Naive thymus-derived CD4-positive, alpha-beta T cell (primary cell): ENCODE data around the gene VANGL1. TPM values are rescaled to one million over a fixed set of nuclear protein-coding genes. Genes with fewer than 3 reads are reported as not detected.

Source experiments
- ATAC-seq: fragments of 150-1000 bp; cut with Tn5 transposase; 2 replicates; pipeline ENCODE4 v1.10.0; 2021; ENCODE audit warnings: mild to moderate bottlenecking, moderate library complexity
- CTCF ChIA-PET: fragments of 350-600 bp; sonication (Branson Sonifier 250); formaldehyde crosslinking; loops from one replicate; lab custom pipeline; 2021; ENCODE audit warnings: antibody characterized with exemption; lab: Charles Lee
- POLR2A ChIA-PET: fragments of 350-600 bp; sonication (Branson Sonifier 250); formaldehyde crosslinking; loops from one replicate; lab custom pipeline; 2021; ENCODE audit warnings: antibody characterized with exemption, inconsistent platforms; lab: Charles Lee
- DNase-seq, 9 donors: peaks; one replicate each; pipeline versions ENCODE4 v3.0.0 to v3.0.0-alpha.2; 2020 to 2022; ENCODE audit warnings: mixed read lengths in 1 of 9
- H3K27ac ChIP-seq: one replicate; pipeline ENCODE4 v1.7.0; 2013; ENCODE audit warnings: mild to moderate bottlenecking, low read depth, low read length, moderate library complexity
- H3K27me3 ChIP-seq, 2 donors: one replicate each; pipeline ENCODE4 v1.7.0; 2013; ENCODE audit warnings: low read length in 2 of 2, mild to moderate bottlenecking in 2 of 2, moderate library complexity in 2 of 2; ENCODE audit not compliant: control insufficient read depth in 2 of 2, insufficient read depth in 2 of 2
- H3K36me3 ChIP-seq, 3 experiments: 1 replicate in 2 of 3; 2 replicates in 1 of 3; pipeline ENCODE4 v1.7.0; 2013; ENCODE audit warnings: low read length in 3 of 3, mild to moderate bottlenecking in 3 of 3, moderate library complexity in 1 of 3; ENCODE audit not compliant: insufficient read depth in 3 of 3, control insufficient read depth in 2 of 3
- H3K4me1 ChIP-seq, 2 donors: one replicate each; pipeline ENCODE4 v1.7.0; 2013; ENCODE audit warnings: low read length in 2 of 2, mild to moderate bottlenecking in 2 of 2, moderate library complexity in 1 of 2; ENCODE audit not compliant: control insufficient read depth in 2 of 2, insufficient read depth in 2 of 2
- H3K4me3 ChIP-seq: 2 replicates; pipeline ENCODE4 v1.7.0; 2013; ENCODE audit warnings: mild to moderate bottlenecking, low read length
- H3K9me3 ChIP-seq, 3 experiments: 1 replicate in 2 of 3; 2 replicates in 1 of 3; pipeline ENCODE4 v1.7.0; 2013; ENCODE audit warnings: low read length in 3 of 3; ENCODE audit not compliant: control insufficient read depth in 2 of 3
- H3K27ac Mint-ChIP-seq, 9 donors: one replicate each; pipeline ENCODE4 v1.8.0; 2020 to 2022; ENCODE audit warnings: mixed read lengths in 9 of 9, mild to moderate bottlenecking in 8 of 9, moderate library complexity in 5 of 9, inconsistent platforms in 2 of 9
- H3K27me3 Mint-ChIP-seq, 5 donors: one replicate each; pipeline ENCODE4 v1.8.0; 2021 to 2022; ENCODE audit warnings: mixed read lengths in 5 of 5, mild to moderate bottlenecking in 1 of 5
- H3K36me3 Mint-ChIP-seq, 5 donors: one replicate each; pipeline ENCODE4 v1.8.0; 2020 to 2022; ENCODE audit warnings: mixed read lengths in 5 of 5, mild to moderate bottlenecking in 3 of 5, inconsistent platforms in 1 of 5
- H3K4me1 Mint-ChIP-seq, 7 donors: one replicate each; pipeline ENCODE4 v1.8.0; 2020 to 2022; ENCODE audit warnings: mixed read lengths in 7 of 7, mild to moderate bottlenecking in 3 of 7, inconsistent platforms in 1 of 7
- H3K4me3 Mint-ChIP-seq, 10 donors: one replicate each; pipeline ENCODE4 v1.8.0; 2020 to 2022; ENCODE audit warnings: mild to moderate bottlenecking in 10 of 10, mixed read lengths in 10 of 10, moderate library complexity in 6 of 10, inconsistent platforms in 2 of 10
- H3K9me3 Mint-ChIP-seq, 11 donors: one replicate each; pipeline ENCODE4 v1.8.0; 2020 to 2022; ENCODE audit warnings: mixed read lengths in 11 of 11, mild to moderate bottlenecking in 4 of 11, inconsistent platforms in 1 of 11, moderate library complexity in 1 of 11
- intact Hi-C, 2 donors: fragments of 100-400 bp; cut with micrococcal nuclease; formaldehyde crosslinking; loops; one replicate each; pipeline ENCODE4 v1.15.1; 2023
- polyA plus RNA-seq, 2 donors: library from polyadenylated mRNA; unstranded; fragments of 300-500 nt; fragmentation: Illumina TruSeq; gene quantifications; one replicate each; pipeline ENCODE4 v1.2.3, GENCODE V29; 2021
- total RNA-seq, 6 experiments: library from RNA in 5 of 6; stranded (reverse) in 5 of 6; gene quantifications; 1 replicate in 5 of 6; 2 replicates in 1 of 6; pipeline ENCODE4 v1.2.3 and lab custom pipeline; 2021 to 2026

Gene VANGL1
- total and polyA plus RNA-seq, 7 experiments from 2014 or later, result 0.54 to 13.3 (median 1.5) TPM

GRCh38 chr1:115725600-115725999 is 83.8 kb downstream of the VANGL1 start:
- H3K4me1 ChIP-seq, result no peaks in the 10 kb centered on the region
- H3K27ac ChIP-seq, result no peak overlapping the region
- H3K36me3 Mint-ChIP-seq, result no peaks in the 10 kb centered on the region
- intact Hi-C loops, result no loop called here
- no peak overlapping the region for H3K27ac Mint-ChIP-seq
- no peak overlapping the region for H3K4me3 ChIP-seq
- no peak for ATAC-seq
- H3K27me3 ChIP-seq, result no peaks in the 10 kb centered on the region
- DNase-seq, result no peak
- H3K27me3 Mint-ChIP-seq, result peaks cover 0 to 10% (median 6%) of the 10 kb centered on the region in 5 donors
- no peaks in the 10 kb centered on the region for H3K9me3 ChIP-seq
- no peak overlapping the region for H3K4me3 Mint-ChIP-seq
- CTCF ChIA-PET, result no interaction called here
- no peaks in the 10 kb centered on the region for H3K4me1 Mint-ChIP-seq
- H3K36me3 ChIP-seq, result no peaks in the 10 kb centered on the region
- H3K9me3 Mint-ChIP-seq, result no peaks in the 10 kb centered on the region
- POLR2A ChIA-PET, result no interaction called here

GRCh38 chr1:115726161-115726560 is 84.4 kb downstream of the VANGL1 start:
- no peaks in the 10 kb centered on the region for H3K36me3 Mint-ChIP-seq
- Histone ChIP-seq H3K4me3 (no peak overlapping the region), H3K27me3 (no peaks in the 10 kb centered on the region), H3K36me3 (no peaks in the 10 kb centered on the region), H3K4me1 (no peaks in the 10 kb centered on the region), H3K9me3 (no peaks in the 10 kb centered on the region), H3K27ac (no peak overlapping the region)
- H3K9me3 Mint-ChIP-seq, result no peaks in the 10 kb centered on the region
- no peak overlapping the region for H3K4me3 Mint-ChIP-seq
- H3K27ac Mint-ChIP-seq, result no peak overlapping the region
- ChIA-PET CTCF (no interaction called here), POLR2A (no interaction called here)
- ATAC-seq (no peak), DNase-seq (no peak)
- H3K4me1 Mint-ChIP-seq, result no peaks in the 10 kb centered on the region
- intact Hi-C loops, result no loop called here
- H3K27me3 Mint-ChIP-seq, result peaks cover 0 to 10% (median 6%) of the 10 kb centered on the region in 5 donors

- Histone ChIP-seq H3K27me3 (no peaks in the 10 kb centered on the region), H3K4me3 (no peak overlapping the region), H3K36me3 (no peaks in the 10 kb centered on the region), H3K9me3 (no peaks in the 10 kb centered on the region), H3K4me1 (no peaks in the 10 kb centered on the region), H3K27ac (no peak overlapping the region)
- H3K9me3 Mint-ChIP-seq, result no peaks in the 10 kb centered on the region
- ChIA-PET POLR2A (no interaction called here), CTCF (no interaction called here)
- intact Hi-C loops, result no loop called here
- no peaks in the 10 kb centered on the region for H3K4me1 Mint-ChIP-seq
- no peak overlapping the region for H3K4me3 Mint-ChIP-seq
- no peak for DNase-seq
- H3K36me3 Mint-ChIP-seq, result no peaks in the 10 kb centered on the region
- peaks cover 0 to 10% (median 6%) of the 10 kb centered on the region in 5 donors for H3K27me3 Mint-ChIP-seq
- no peak overlapping the region for H3K27ac Mint-ChIP-seq
- ATAC-seq, result no peak
Observed at GRCh38 chr1:115726570-115726969, 84.8 kb downstream of the VANGL1 start.

- Histone ChIP-seq H3K27me3 (no peaks in the 10 kb centered on the region), H3K9me3 (no peaks in the 10 kb centered on the region), H3K4me1 (no peaks in the 10 kb centered on the region), H3K36me3 (no peaks in the 10 kb centered on the region), H3K4me3 (no peak overlapping the region), H3K27ac (no peak overlapping the region)
- Mint-ChIP-seq H3K9me3 (no peaks in the 10 kb centered on the region), H3K4me3 (no peak overlapping the region), H3K27me3 (peaks cover 0 to 14% (median 9%) of the 10 kb centered on the region in 5 donors), H3K36me3 (no peaks in the 10 kb centered on the region), H3K27ac (no peak overlapping the region), H3K4me1 (peaks cover 0 to 1% (median 0%) of the 10 kb centered on the region in 7 donors)
- DNase-seq, result no peak
- ATAC-seq, result peak; percentile 88
- intact Hi-C loops, result no loop called here
- ChIA-PET CTCF (no interaction called here), POLR2A (no interaction called here)
Observed at GRCh38 chr1:115727706-115728249, 86.0 kb downstream of the VANGL1 start.

GRCh38 chr1:115728341-115728740 is 86.6 kb downstream of the VANGL1 start:
- DNase-seq (no peak), ATAC-seq (no peak)
- Mint-ChIP-seq H3K27ac (no peak overlapping the region), H3K4me3 (no peak overlapping the region), H3K4me1 (peaks cover 0 to 1% (median 0%) of the 10 kb centered on the region in 7 donors), H3K9me3 (no peaks in the 10 kb centered on the region), H3K36me3 (no peaks in the 10 kb centered on the region), H3K27me3 (peaks cover 0 to 15% (median 10%) of the 10 kb centered on the region in 5 donors)
- Histone ChIP-seq H3K4me3 (no peak overlapping the region), H3K4me1 (no peaks in the 10 kb centered on the region), H3K27ac (no peak overlapping the region), H3K36me3 (no peaks in the 10 kb centered on the region), H3K9me3 (no peaks in the 10 kb centered on the region), H3K27me3 (no peaks in the 10 kb centered on the region)
- POLR2A ChIA-PET, result no interaction called here
- CTCF ChIA-PET, result no interaction called here
- intact Hi-C loops, result no loop called here

- POLR2A ChIA-PET, result no interaction called here
Observed at GRCh38 chr1:115729756-115730155, 88.0 kb downstream of the VANGL1 start.

GRCh38 chr1:115732316-115732715 is 90.5 kb downstream of the VANGL1 start:
- POLR2A ChIA-PET, result no interaction called here
- H3K27me3 ChIP-seq, result no peaks in the 10 kb centered on the region
- H3K4me1 ChIP-seq, result no peaks in the 10 kb centered on the region
- Mint-ChIP-seq H3K4me1 (peaks cover 0 to 1% (median 0%) of the 10 kb centered on the region in 7 donors), H3K36me3 (no peaks in the 10 kb centered on the region), H3K9me3 (no peaks in the 10 kb centered on the region), H3K4me3 (no peak overlapping the region), H3K27ac (no peak overlapping the region), H3K27me3 (peaks cover 4 to 22% (median 14%) of the 10 kb centered on the region in 5 donors)
- CTCF ChIA-PET, result no interaction called here
- intact Hi-C loops, result no loop called here
- no peak overlapping the region for H3K4me3 ChIP-seq
- H3K36me3 ChIP-seq, result no peaks in the 10 kb centered on the region
- ATAC-seq, result no peak
- no peak overlapping the region for H3K27ac ChIP-seq
- no peak for DNase-seq
- no peaks in the 10 kb centered on the region for H3K9me3 ChIP-seq

More at GRCh38 chr1:115729756-115730155, 88.0 kb downstream of the VANGL1 start:
- peaks cover 0 to 1% (median 0%) of the 10 kb centered on the region in 7 donors for H3K4me1 Mint-ChIP-seq
- H3K36me3 Mint-ChIP-seq, result no peaks in the 10 kb centered on the region
- DNase-seq (no peak), ATAC-seq (no peak)
- H3K4me3 ChIP-seq, result no peak overlapping the region
- CTCF ChIA-PET, result no interaction called here
- intact Hi-C loops, result no loop called here
- no peaks in the 10 kb centered on the region for H3K27me3 ChIP-seq
- H3K9me3 ChIP-seq, result no peaks in the 10 kb centered on the region
- H3K27ac Mint-ChIP-seq, result no peak overlapping the region
- no peak overlapping the region for H3K27ac ChIP-seq
- H3K4me3 Mint-ChIP-seq, result no peak overlapping the region
- H3K27me3 Mint-ChIP-seq, result peaks cover 5 to 20% (median 10%) of the 10 kb centered on the region in 5 donors
- H3K4me1 ChIP-seq, result no peaks in the 10 kb centered on the region
- no peaks in the 10 kb centered on the region for H3K9me3 Mint-ChIP-seq
- H3K36me3 ChIP-seq, result no peaks in the 10 kb centered on the region
